ENCODE measurements around the gene KLF11. TPM values are rescaled to one million over a fixed set of nuclear protein-coding genes. Genes with fewer than 3 reads are reported as not detected.

KLF11 gene
- polyA plus RNA-seq, 1 experiment = 4.9 TPM

- ChIA-PET CTCF (interaction anchor here (0.5 to 2.6 kb wide), 7 partner anchors 11 to 538 kb away, joined by 3 to 24 read pairs (median 9); no protein-coding TSS in a partner anchor), POLR2A (no interaction called here)
- Histone ChIP-seq H3K27ac (ENCODE audit: low read depth, low read length) (no peak overlapping the region), H3K27me3 (ENCODE audit: control insufficient read depth, insufficient read depth, low read length) (peaks cover 53% of the 10 kb centered on the region), H3K9me3 (ENCODE audit: control insufficient read depth, insufficient read depth, low read length) (no peaks in the 10 kb centered on the region), H3K4me3 (ENCODE audit: low read depth, low read length) (no peak overlapping the region)
- DNase-seq (ENCODE audit: low read depth, low spot score) = no peak
- TF ChIP-seq CTCF (IDR thresholded peaks at IDR 0.05; ENCODE audit: low read depth, low read length) = no peak
Measured at GRCh38 chr2:10084223-10084865, 41.0 kb downstream of the KLF11 start.

GRCh38 chr2:10085043-10085667, 41.8 kb downstream of the KLF11 start:
- ChIA-PET CTCF (interaction anchor here (0.5 to 2.6 kb wide), 5 partner anchors 12 to 538 kb away, joined by 3 to 16 read pairs (median 5); no protein-coding TSS in a partner anchor), POLR2A (no interaction called here)
- H3K27me3 ChIP-seq (ENCODE audit: control insufficient read depth, insufficient read depth, low read length) = peaks cover 60% of the 10 kb centered on the region
- H3K4me3 ChIP-seq (ENCODE audit: low read depth, low read length) = no peak overlapping the region
- H3K27ac ChIP-seq (ENCODE audit: low read depth, low read length) = no peak overlapping the region
- DNase-seq (ENCODE audit: low read depth, low spot score) = no peak
- TF ChIP-seq CTCF (IDR thresholded peaks at IDR 0.05; ENCODE audit: low read depth, low read length) = no peak
- H3K9me3 ChIP-seq (ENCODE audit: control insufficient read depth, insufficient read depth, low read length) = no peaks in the 10 kb centered on the region

- Histone ChIP-seq H3K27ac (ENCODE audit: low read depth, low read length) (no peak overlapping the region), H3K9me3 (ENCODE audit: control insufficient read depth, insufficient read depth, low read length) (no peaks in the 10 kb centered on the region), H3K4me3 (ENCODE audit: low read depth, low read length) (no peak overlapping the region), H3K27me3 (ENCODE audit: control insufficient read depth, insufficient read depth, low read length) (peaks cover 61% of the 10 kb centered on the region)
- POLR2A ChIA-PET = no interaction called here
- CTCF ChIA-PET = interaction anchor here (1.3 to 2.6 kb wide), 3 partner anchors 11 to 349 kb away, joined by 5 to 16 read pairs (median 9); no protein-coding TSS in a partner anchor
- no peak for DNase-seq (ENCODE audit: low read depth, low spot score)
- no peak for TF ChIP-seq CTCF (IDR thresholded peaks at IDR 0.05; ENCODE audit: low read depth, low read length)
Measured at GRCh38 chr2:10085668-10086059, 42.3 kb downstream of the KLF11 start.

- no peak for TF ChIP-seq CTCF (IDR thresholded peaks at IDR 0.05; ENCODE audit: low read depth, low read length)
- Histone ChIP-seq H3K4me3 (ENCODE audit: low read depth, low read length) (no peak overlapping the region), H3K27ac (ENCODE audit: low read depth, low read length) (no peak overlapping the region), H3K27me3 (ENCODE audit: control insufficient read depth, insufficient read depth, low read length) (peaks cover 64% of the 10 kb centered on the region), H3K9me3 (ENCODE audit: control insufficient read depth, insufficient read depth, low read length) (peaks cover 9% of the 10 kb centered on the region; the same call in 1 of the 2 replicates)
- CTCF ChIA-PET = interaction anchor here (1.2 to 2.6 kb wide), 3 partner anchors 10 to 348 kb away, joined by 3 to 16 read pairs (median 6); no protein-coding TSS in a partner anchor
- no peak for DNase-seq (ENCODE audit: low read depth, low spot score)
- POLR2A ChIA-PET = no interaction called here
Measured at GRCh38 chr2:10086950-10087349, 43.6 kb downstream of the KLF11 start.

GRCh38 chr2:10087360-10087759, 44.0 kb downstream of the KLF11 start:
- ChIA-PET POLR2A (no interaction called here), CTCF (interaction anchor here (1.2 to 1.7 kb wide), 2 partner anchors 15 to 348 kb away, joined by 3 to 6 read pairs; no protein-coding TSS in a partner anchor)
- Histone ChIP-seq H3K9me3 (ENCODE audit: control insufficient read depth, insufficient read depth, low read length) (peaks cover 9% of the 10 kb centered on the region; the same call in 1 of the 2 replicates), H3K27ac (ENCODE audit: low read depth, low read length) (no peak overlapping the region), H3K4me3 (ENCODE audit: low read depth, low read length) (no peak overlapping the region), H3K27me3 (ENCODE audit: control insufficient read depth, insufficient read depth, low read length) (peaks cover 63% of the 10 kb centered on the region)
- TF ChIP-seq CTCF (IDR thresholded peaks at IDR 0.05; ENCODE audit: low read depth, low read length) = no peak
- no peak for DNase-seq (ENCODE audit: low read depth, low spot score)

All from AG04450 (cell line).